DOHH2 (cell line): Measurements from ENCODE around the gene FLNB.

Experiments
- EZH2phosphoT487 ChIP-seq: fragments of 200-600 bp; sonication (generic); IDR thresholded peaks from 2 replicates; pipeline ENCODE4 v1.6.1; 2017; ENCODE audit warnings: borderline replicate concordance, mild to moderate bottlenecking, antibody characterized with exemption, low read length, moderate library complexity, mixed read lengths
- TF ChIP-seq, protein P1 (sequence below): fragments of 200-600 bp; sonication (generic); IDR thresholded peaks from one replicate; pipeline ENCODE4 v1.5.1; 2014; ENCODE audit warnings: antibody characterized with exemption, mild to moderate bottlenecking, low read depth, low read length; ENCODE audit not compliant: poor library complexity, severe bottlenecking

DNA sequence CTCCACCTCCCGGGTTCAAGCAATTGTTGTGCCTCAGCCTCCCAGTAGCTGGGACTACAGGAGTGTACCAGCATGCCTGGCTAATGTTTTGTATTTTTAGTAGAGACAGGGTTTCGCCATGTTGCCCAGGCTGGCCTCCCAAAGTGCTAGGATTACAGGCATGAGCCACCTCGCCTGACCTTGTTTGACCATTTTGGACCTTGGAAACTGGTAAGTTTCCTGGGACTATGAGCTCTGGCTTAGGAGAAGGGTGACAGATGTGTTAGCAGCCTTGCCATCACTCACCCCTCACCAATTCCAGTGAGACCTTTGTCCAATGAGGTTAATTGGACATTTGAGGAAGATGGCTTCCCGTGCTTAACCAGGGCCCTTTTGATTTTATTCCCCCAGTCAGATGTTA is 182.7 kb downstream of the FLNB start:
- TF ChIP-seq, protein P1, sequence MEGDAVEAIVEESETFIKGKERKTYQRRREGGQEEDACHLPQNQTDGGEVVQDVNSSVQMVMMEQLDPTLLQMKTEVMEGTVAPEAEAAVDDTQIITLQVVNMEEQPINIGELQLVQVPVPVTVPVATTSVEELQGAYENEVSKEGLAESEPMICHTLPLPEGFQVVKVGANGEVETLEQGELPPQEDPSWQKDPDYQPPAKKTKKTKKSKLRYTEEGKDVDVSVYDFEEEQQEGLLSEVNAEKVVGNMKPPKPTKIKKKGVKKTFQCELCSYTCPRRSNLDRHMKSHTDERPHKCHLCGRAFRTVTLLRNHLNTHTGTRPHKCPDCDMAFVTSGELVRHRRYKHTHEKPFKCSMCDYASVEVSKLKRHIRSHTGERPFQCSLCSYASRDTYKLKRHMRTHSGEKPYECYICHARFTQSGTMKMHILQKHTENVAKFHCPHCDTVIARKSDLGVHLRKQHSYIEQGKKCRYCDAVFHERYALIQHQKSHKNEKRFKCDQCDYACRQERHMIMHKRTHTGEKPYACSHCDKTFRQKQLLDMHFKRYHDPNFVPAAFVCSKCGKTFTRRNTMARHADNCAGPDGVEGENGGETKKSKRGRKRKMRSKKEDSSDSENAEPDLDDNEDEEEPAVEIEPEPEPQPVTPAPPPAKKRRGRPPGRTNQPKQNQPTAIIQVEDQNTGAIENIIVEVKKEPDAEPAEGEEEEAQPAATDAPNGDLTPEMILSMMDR, result no peak
- TF ChIP-seq EZH2phosphoT487, result no peak
